NCI-H146 (cell line): ENCODE measurements around the gene DCAF15.
A peak's percentile ranks its signal among the peaks of the same experiment; 100 is the strongest.
"Not testable (repeated sequence)": the region's sequence is repeated elsewhere in the genome, so short reads cannot be mapped to it uniquely, and the experiment has no call there.

ENCODE experiments used
- DNase-seq: peaks from one replicate; lab custom pipeline; 2025; lab: John Stamatoyannopoulos, UW

DCAF15 gene, protein sequence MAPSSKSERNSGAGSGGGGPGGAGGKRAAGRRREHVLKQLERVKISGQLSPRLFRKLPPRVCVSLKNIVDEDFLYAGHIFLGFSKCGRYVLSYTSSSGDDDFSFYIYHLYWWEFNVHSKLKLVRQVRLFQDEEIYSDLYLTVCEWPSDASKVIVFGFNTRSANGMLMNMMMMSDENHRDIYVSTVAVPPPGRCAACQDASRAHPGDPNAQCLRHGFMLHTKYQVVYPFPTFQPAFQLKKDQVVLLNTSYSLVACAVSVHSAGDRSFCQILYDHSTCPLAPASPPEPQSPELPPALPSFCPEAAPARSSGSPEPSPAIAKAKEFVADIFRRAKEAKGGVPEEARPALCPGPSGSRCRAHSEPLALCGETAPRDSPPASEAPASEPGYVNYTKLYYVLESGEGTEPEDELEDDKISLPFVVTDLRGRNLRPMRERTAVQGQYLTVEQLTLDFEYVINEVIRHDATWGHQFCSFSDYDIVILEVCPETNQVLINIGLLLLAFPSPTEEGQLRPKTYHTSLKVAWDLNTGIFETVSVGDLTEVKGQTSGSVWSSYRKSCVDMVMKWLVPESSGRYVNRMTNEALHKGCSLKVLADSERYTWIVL

DNA sequence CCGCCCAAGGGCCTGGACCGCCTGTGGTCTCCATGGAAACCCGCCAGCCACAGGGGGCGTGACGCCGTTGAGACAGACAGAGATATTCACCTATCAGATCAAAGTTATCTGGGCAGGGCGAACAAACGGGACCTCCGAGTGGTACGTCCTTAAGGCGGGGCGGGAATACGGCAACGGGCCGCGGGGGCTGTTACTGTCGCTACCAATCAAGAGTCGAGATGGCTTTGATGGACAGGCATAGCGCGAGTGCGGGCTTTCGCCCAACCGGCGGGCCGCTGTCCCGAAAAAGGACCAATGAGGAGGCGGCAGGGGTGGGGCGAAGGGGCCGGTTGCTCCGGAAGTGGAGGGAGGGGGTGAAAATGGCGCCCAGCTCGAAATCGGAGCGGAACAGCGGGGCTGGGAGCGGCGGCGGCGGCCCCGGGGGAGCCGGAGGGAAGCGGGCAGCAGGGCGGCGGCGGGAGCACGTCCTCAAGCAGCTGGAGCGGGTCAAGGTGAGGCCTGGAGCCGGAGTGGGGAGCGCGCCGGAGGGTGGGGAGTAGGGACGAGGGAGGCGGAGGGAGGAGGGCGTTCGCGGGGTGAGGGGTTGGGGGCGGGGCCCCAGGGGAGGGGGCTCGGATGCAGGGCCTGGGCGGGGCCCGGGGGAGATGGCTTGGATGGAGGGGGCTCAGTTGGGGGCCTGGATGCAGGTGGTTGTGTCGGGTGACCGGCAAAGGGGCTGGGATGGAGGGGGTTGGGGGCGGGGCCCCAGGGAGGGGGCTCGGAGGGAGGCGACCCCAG, at the start of gene DCAF15:
TSS of gene DCAF15 (plus strand) at position 356 of the 777 bp plus-strand sequence. CDS start at position 360, 4 bp downstream.
- DNase-seq = peak; percentile 100

DNA sequence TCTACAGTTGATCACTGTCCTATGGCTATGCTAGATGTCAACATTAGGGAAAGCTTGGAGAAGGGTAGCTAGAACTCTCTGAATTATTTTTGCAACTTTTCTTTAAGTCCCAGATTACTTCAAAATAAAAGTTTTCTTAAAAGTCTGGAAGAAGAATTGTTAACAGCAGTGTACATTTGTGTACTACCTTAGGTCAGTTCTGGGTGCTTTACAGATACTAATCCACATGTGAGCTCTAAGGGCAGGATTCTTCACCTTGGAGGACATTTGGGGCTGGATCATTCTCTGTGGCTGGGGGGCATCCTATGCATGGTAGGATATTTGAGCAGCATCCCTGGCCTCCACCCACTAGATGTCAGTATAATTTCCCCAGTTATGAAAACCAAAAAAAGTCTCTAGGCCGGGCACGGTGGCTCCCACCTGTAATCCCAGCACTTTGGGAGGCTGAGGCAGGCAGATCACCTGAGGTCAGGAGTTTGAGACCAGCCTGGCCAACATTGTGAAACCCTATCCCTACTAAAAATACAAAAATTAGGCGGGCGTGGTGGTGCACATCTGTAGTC, 49.2 kb upstream of the DCAF15 start:
- DNase-seq = peak; percentile 15

DNA sequence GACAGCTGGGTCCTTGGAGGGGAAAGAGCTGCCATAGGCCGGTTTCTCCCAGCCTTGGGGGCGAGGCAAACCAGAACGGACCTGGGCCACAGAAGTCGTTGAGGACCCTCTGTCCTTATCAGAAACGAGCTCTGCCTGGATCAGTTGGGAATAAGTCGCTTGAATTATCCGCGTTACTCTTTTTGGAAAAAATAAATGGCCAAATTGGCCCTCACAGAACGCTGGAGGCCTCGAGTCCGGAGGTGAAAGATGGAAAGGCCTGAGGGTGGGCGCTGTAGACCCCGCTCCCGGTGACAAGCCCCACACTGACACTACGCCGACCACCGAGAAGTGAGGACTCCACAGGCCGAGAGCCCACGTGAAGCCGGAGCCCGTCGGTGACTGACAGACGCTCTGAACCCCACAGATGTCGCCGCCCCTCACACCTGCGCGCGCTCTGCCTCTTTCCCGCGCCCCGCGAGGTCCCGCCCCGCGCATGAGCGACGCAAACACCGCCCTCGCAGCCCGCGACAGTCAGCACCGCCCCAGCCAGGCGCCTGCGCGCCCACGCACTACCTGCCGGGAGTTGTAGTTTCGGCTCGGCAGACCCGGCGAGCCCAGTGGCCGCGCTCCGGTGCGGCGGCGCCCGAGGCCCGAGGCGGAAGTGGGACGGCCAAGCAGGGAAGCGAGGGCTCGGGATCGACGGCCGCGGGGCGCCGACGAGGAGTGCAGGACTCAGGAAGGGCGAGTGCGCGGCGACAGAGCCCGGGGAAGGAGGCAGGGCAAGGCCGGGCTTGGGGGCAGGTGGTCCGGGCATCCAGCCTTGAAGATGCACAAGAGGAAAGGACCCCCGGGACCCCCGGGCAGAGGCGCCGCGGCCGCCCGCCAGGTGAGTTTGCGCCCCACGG, 46.4 kb upstream of the DCAF15 start, which contains the start of the genes BRME1 and CC2D1A:
TSS of gene BRME1 (minus strand) at position 484 of the 887 bp plus-strand sequence. CDS start 1,225 bp downstream, outside the sequence.
TSS of gene CC2D1A (plus strand) at position 568 of the 887 bp plus-strand sequence. CDS start at position 809, 241 bp downstream.
- DNase-seq = peak; percentile 95

GRCh38 chr19:13906521-13906904, 45.8 kb upstream of the DCAF15 start:
- DNase-seq = peak; percentile 74

- no peak for DNase-seq
Measured at GRCh38 chr19:13906910-13907309, 45.4 kb upstream of the DCAF15 start.

DNA sequence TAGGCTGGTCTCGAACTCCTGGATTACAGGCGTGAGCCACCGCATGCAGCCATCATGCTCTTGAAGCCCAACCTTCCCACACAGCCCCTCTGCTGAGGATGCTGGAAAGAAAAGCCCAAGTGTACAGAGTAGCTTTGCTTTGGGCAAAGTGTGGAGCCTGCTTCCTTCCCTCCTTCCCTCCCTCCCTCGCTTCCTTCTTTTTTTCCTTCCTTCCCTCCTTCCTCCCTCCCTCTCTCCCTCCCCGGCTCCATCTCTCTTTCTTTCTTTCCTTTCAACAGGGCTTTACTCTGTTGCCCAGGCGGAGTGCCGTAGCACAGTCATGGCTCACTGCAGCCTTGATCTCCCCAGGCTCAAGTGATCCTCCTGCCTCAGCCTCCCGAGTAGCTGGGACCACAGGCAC, 43.6 kb upstream of the DCAF15 start:
- DNase-seq = no peak

DNA sequence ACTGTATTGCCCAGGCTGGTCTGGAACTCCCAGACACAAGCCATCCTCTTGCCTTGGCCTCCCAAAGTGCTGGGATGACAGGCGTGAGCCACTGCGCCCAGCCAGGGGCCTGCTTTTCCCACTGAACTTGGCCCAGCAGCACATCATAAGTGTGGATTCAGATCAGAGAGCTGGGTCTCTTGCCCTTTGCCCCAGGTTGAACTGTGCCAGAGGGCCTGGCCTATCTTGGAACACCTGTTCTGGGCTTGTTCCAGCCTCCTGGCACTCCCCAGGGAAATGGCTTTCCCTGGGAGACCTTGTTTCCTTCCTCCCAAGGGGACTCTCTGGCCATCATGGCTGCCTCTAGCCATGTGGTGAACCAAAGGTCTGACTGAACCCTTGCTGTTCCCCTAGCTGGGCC, 42.9 kb upstream of the DCAF15 start:
- no peak for DNase-seq

GRCh38 chr19:13913352-13913751, 39.0 kb upstream of the DCAF15 start:
- no peak for DNase-seq

- no peak for DNase-seq
Measured at GRCh38 chr19:13914777-13915176, 37.5 kb upstream of the DCAF15 start.

GRCh38 chr19:13917888-13918406, 34.4 kb upstream of the DCAF15 start:
- DNase-seq = no peak

DNA sequence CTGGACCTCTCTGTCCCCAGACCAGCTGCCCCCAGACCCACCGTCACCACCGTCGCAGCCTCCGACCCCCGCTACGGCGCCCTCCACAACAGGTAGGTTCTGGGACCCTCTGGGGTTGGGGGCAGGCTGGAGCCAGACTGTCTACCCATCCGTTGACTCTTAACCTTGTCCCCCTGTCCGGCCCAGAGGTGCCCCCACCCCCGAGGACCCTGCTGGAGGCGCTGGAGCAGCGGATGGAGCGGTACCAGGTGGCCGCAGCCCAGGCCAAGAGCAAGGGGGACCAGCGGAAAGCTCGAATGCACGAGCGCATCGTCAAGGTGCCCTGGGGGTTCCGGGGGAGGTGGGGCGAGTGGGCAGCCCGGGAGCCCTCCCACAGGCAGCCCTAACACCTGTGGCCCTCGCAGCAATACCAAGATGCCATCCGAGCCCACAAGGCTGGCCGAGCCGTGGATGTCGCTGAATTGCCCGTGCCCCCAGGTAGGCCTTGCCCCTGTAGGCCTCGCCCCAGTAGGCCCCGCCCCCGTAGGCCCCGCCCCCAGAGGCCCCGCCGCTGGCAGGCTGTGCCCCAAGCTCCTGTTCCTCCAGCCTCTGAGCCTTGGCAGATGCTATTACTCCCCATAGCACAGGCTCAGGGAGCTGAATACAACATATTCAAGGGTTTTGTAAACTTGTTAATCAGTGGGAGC, 33.4 kb upstream of the DCAF15 start:
- no peak for DNase-seq

- DNase-seq = no peak
Measured at GRCh38 chr19:13920524-13920923, 31.8 kb upstream of the DCAF15 start.

DNA sequence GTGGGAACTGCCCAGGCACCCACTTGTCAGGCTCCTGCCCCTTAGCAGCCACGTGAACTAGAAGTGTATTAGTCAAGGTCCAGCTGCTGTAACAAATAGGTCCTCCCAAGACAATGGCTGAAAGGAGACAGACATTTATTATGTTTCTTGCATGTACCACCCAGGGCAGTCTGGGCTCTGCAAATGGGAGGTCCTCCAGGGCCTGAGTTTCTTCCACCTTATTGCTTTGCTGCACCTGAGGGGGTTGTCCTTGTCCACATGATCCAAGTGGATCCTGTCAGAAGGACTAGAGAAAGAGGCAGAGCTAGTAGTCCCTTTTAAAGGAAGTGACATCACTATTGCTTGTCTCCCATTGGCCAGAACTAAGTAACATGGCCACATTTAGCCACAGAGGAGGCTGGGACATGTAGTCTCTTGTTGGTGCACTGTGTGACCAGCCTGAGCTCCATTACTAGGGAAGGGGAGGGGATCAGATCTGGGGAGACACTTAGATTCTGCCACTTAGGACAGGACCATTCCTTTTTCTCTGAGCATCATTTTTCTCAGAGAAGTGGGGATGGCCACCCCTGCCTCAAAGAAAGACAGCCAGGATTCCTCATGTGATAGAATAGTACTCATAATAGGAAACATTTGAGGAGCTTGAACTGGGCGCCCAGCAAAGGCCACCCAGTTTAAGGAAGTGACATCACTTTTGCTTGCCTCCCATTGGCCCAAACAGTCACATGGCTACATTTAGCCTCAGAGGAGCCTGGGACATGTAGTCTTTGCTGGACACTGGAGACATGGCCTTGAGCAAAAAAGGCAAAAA, 31.2 kb upstream of the DCAF15 start:
- DNase-seq = no peak

- DNase-seq = not testable (repeated sequence)
Measured at GRCh38 chr19:13922118-13922517, 30.2 kb upstream of the DCAF15 start.

DNA sequence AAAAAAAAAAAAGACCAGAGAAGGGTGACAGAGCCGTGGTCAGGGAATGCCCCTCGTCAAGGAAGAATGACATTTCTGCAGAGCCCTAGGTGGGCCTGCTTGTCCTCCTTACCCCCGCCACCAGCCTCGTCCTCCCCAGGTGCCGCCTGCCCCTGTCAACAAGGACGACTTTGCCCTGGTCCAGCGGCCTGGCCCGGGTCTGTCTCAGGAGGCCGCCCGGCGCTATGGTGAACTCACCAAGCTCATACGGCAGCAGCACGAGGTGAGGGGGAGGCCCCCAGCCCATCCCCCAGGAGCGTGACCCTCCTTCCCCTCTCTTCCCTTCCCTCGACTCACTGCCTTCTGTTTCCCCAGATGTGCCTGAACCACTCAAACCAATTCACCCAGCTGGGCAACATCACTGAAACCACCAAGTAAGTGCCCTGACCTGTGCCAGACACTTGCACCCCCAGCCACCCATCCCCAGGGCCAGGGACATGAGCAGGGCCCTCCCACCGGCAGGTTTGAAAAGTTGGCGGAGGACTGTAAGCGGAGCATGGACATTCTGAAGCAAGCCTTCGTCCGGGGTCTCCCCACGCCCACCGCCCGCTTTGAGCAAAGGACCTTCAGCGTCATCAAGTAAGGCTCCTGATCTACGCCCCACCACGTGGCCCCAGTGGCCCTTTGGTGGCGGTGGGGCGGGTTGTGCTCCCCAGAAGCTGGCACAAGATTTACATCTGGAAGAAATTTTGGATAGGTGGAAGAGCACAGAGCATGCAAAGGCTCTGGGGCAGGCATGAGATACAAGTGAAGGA, 28.9 kb upstream of the DCAF15 start:
- DNase-seq = no peak

- no peak for DNase-seq
Measured at GRCh38 chr19:13926010-13926409, 26.3 kb upstream of the DCAF15 start.

DNA sequence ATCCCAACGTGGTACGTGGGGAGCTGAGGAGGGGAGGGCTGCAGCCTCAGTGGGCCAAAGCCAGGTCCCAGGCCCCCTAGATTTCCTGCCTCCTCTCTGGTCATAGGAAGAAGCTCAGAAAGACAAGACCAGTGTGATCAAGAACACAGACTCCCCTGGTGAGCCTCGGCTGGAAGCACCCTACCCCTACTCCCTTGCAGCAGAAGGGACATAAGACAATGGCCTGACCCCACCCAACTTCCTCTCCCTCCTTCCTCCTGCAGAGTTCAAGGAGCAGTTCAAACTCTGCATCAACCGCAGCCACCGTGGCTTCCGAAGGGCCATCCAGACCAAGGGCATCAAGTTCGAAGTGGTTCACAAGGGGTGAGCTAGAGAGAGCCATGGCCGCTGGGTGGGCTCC, 25.6 kb upstream of the DCAF15 start:
- DNase-seq = no peak

DNA sequence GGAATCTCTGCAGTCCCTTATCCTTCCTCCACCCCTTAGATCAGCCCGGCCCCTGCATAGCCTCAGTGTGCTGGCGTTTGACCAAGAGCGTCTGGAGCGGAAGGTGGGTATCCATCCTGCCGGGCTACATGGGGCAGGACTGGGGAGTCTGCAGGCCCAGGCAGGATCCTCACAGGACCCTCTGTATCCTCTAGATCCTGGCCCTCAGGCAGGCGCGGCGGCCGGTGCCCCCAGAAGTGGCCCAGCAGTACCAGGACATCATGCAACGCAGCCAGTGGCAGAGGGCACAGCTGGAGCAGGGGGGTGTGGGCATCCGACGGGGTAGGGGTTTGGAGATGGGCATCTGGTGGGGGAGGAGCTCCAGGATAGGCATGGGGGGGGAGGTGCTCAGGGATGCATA, 23.0 kb upstream of the DCAF15 start:
- DNase-seq = no peak

DNA sequence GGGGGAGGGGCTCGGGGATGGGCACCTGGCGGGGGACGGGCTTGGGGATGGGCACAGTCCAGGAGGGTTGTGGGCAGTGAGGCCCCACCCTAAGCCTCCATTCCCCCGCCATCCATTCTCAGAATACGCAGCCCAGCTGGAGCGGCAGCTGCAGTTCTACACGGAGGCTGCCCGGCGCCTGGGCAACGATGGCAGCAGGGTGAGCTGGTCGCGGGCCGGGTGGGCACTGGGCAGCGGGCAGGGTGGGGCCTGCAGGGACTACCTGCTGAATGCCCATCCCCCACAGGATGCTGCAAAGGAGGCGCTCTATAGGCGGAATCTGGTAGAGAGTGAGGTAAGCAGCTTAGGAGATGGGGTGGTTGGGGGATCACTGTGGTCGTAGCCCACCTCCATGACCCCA, 22.4 kb upstream of the DCAF15 start:
- DNase-seq = no peak
